Ammon's horn (tissue), 1 donor: Measurements from ENCODE around the gene TBCD.

Source experiments
- DNase-seq: peaks from one replicate; pipeline ENCODE4 v3.0.0-alpha.2; 2016; ENCODE audit warnings: low spot score

TBCD gene

GRCh38 chr17:82832881-82833475 lies 81.1 kb downstream of the TBCD start:
- DNase-seq = no peak

GRCh38 chr17:82835122-82835521 lies 83.3 kb downstream of the TBCD start:
- DNase-seq = no peak

- no peak for DNase-seq
Observed at GRCh38 chr17:82835766-82836512, 84.1 kb downstream of the TBCD start.

- no peak for DNase-seq
Observed at GRCh38 chr17:82836823-82837357, 85.0 kb downstream of the TBCD start.

GRCh38 chr17:82837586-82838320 lies 85.9 kb downstream of the TBCD start:
- DNase-seq = no peak

GRCh38 chr17:82838386-82839063 lies 86.7 kb downstream of the TBCD start:
- DNase-seq = no peak

- DNase-seq = no peak
Observed at GRCh38 chr17:82839617-82840292, 87.9 kb downstream of the TBCD start, which contains the start of gene ZNF750. Gene ZNF750, minus strand, starts transcription at chr17:82840022. Its CDS starts 7,568 bp downstream, at chr17:82832454.

GRCh38 chr17:82840431-82840831 lies 88.6 kb downstream of the TBCD start:
- no peak for DNase-seq

GRCh38 chr17:82841921-82842596 lies 90.2 kb downstream of the TBCD start:
- no peak for DNase-seq

GRCh38 chr17:82843904-82844680 lies 92.2 kb downstream of the TBCD start:
- DNase-seq = no peak

GRCh38 chr17:82844796-82845162 lies 92.9 kb downstream of the TBCD start:
- no peak for DNase-seq

GRCh38 chr17:82845163-82845807 lies 93.4 kb downstream of the TBCD start:
- no peak for DNase-seq

GRCh38 chr17:82846061-82846691 lies 94.3 kb downstream of the TBCD start:
- DNase-seq = peak; percentile 29

GRCh38 chr17:82848022-82848592 lies 96.2 kb downstream of the TBCD start:
- no peak for DNase-seq

- DNase-seq = no peak
Observed at GRCh38 chr17:82849076-82849945, 97.4 kb downstream of the TBCD start.

- DNase-seq = no peak
Observed at GRCh38 chr17:82851381-82851780, 99.5 kb downstream of the TBCD start.

GRCh38 chr17:82854226-82854625 lies 102.4 kb downstream of the TBCD start:
- DNase-seq = no peak

GRCh38 chr17:82856361-82856760 lies 104.5 kb downstream of the TBCD start:
- DNase-seq = no peak
